Right lobe of liver (tissue), 6 donors: ENCODE data around the gene TSGA10. TPM values are rescaled to one million over a fixed set of nuclear protein-coding genes. Genes with fewer than 3 reads are reported as not detected.
"Not testable (repeated sequence)": the region's sequence is repeated elsewhere in the genome, so short reads cannot be mapped to it uniquely, and the experiment has no call there.

Experiments
- ATAC-seq, 4 donors: fragments of 200-7000 bp; cut with Tn5 transposase; one replicate each; pipeline ENCODE4 v1.9.1; 2020; ENCODE audit warnings: mild to moderate bottlenecking in 4 of 4, moderate library complexity in 4 of 4
- DNase-seq, 3 donors: peaks; one replicate each; pipeline ENCODE4 v3.0.0-alpha.2; 2020
- H3K27ac ChIP-seq, 3 donors: fragments of 200-600 bp; one replicate each; pipeline ENCODE4 v1.8.0; 2022
- H3K27me3 ChIP-seq, 2 donors: fragments of 200-600 bp; one replicate each; pipeline ENCODE4 v1.8.0; 2022
- H3K36me3 ChIP-seq, 4 donors: fragments of 200-600 bp; sonication (generic) in 1 of 4; one replicate each; pipeline versions ENCODE4 v1.5.1 to v1.8.0; 2017 to 2022; ENCODE audit warnings: control low read depth in 1 of 4
- H3K4me1 ChIP-seq, 4 donors: fragments of 200-600 bp; sonication (generic) in 1 of 4; one replicate each; pipeline versions ENCODE4 v1.5.1 to v1.8.0; 2017 to 2022; ENCODE audit warnings: control low read depth in 1 of 4
- H3K4me3 ChIP-seq, 3 donors: fragments of 200-600 bp; one replicate each; pipeline ENCODE4 v1.8.0; 2022
- H3K9me3 ChIP-seq, 4 donors: fragments of 200-600 bp; sonication (generic) in 1 of 4; one replicate each; pipeline versions ENCODE4 v1.5.1 to v1.8.0; 2017 to 2022; ENCODE audit warnings: control low read depth in 1 of 4
- POLR2A ChIP-seq: fragments of 450-650 bp; IDR thresholded peaks from one replicate; pipeline ENCODE4 v1.6.1; 2017; ENCODE audit warnings: antibody characterized with exemption, mild to moderate bottlenecking
- WGBS: methylation state at CpG from one replicate; pipeline ENCODE4 v1.1.6; 2018; ENCODE audit warnings: low coverage, low lambda C conversion rate; ENCODE audit not compliant: insufficient coverage; ENCODE audit errors: missing lambda C conversion rate; 5-methylcytosine and 5-hydroxymethylcytosine counted together
- intact Hi-C, 2 donors: fragments of 100-400 bp; cut with DNase I; formaldehyde crosslinking; loops; one replicate each; pipeline versions ENCODE4 v1.11.2 to v1.14.1; 2022
- total RNA-seq, 6 experiments: library from RNA; depleted of rRNA in 2 of 6; stranded (reverse); fragments of >200 nt in 2 of 6; fragmentation: NEBNext Ultra II Directional in 3 of 6; extraction: Animal tissue kit (Norgen Biotek cat#: 25700) in 3 of 6; gene quantifications; one replicate each; pipeline versions ENCODE4 v1.1.0 to v1.2.4, GENCODE V29; 2016 to 2023
- TF ChIP-seq, protein P1 (sequence below), 4 donors: fragments of 200-600 bp in 3 of 4; fragments of 450-650 bp in 1 of 4; IDR thresholded peaks; one replicate each; pipeline versions ENCODE4 v1.5.1 to v1.8.0; 2016 to 2022; ENCODE audit warnings: antibody characterized with exemption in 4 of 4, mild to moderate bottlenecking in 2 of 4
- donor health status: DM: no; HTN: yes; CAD: no.
- donor health status: DM: no; HTN: no; CAD: no.
- donor health status: DM: no; HTN: no; CAD: no.
- donor health status: DM: no; HTN: yes; CAD: no.
- donor health status: DM: no; HTN: yes; CAD: no.

Gene TSGA10
- total RNA-seq, 6 experiments from 2014 or later = 1.6 to 5.6 (median 2.7) TPM

DNA sequence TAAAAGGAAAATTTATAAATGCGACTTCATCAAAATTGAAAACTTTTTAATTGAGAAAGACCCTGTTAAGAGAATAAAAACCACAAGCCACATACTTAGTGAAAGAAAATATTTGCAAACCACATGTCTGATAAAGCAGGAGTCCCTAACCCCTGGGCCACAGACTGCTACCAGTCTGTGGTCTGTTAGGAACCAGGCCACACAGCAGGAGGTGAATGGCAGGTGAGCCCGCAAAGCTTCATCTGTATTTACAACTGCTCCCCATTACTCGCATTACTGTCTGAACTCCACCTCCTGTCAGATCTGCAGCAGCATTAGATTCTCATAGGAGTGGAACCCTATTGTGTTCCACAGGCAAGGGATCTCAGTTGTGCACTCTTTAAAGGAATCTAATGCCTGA lies 123.3 kb downstream of the TSGA10 start:
- H3K27ac ChIP-seq = no peak overlapping the region
- no peak for TF ChIP-seq POLR2A
- TF ChIP-seq, protein P1, sequence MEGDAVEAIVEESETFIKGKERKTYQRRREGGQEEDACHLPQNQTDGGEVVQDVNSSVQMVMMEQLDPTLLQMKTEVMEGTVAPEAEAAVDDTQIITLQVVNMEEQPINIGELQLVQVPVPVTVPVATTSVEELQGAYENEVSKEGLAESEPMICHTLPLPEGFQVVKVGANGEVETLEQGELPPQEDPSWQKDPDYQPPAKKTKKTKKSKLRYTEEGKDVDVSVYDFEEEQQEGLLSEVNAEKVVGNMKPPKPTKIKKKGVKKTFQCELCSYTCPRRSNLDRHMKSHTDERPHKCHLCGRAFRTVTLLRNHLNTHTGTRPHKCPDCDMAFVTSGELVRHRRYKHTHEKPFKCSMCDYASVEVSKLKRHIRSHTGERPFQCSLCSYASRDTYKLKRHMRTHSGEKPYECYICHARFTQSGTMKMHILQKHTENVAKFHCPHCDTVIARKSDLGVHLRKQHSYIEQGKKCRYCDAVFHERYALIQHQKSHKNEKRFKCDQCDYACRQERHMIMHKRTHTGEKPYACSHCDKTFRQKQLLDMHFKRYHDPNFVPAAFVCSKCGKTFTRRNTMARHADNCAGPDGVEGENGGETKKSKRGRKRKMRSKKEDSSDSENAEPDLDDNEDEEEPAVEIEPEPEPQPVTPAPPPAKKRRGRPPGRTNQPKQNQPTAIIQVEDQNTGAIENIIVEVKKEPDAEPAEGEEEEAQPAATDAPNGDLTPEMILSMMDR (IDR thresholded peaks at IDR 0.05) = no peak
- H3K9me3 ChIP-seq = no peaks in the 10 kb centered on the region
- ATAC-seq = no peak
- no peak overlapping the region for H3K4me3 ChIP-seq
- intact Hi-C loops = no loop called here
- no peaks in the 10 kb centered on the region for H3K27me3 ChIP-seq
- H3K4me1 ChIP-seq = no peaks in the 10 kb centered on the region
- DNase-seq = no peak
- WGBS = 93% methylated on average over 2 of the region's 3 CpGs
- H3K36me3 ChIP-seq = no peaks in the 10 kb centered on the region

DNA sequence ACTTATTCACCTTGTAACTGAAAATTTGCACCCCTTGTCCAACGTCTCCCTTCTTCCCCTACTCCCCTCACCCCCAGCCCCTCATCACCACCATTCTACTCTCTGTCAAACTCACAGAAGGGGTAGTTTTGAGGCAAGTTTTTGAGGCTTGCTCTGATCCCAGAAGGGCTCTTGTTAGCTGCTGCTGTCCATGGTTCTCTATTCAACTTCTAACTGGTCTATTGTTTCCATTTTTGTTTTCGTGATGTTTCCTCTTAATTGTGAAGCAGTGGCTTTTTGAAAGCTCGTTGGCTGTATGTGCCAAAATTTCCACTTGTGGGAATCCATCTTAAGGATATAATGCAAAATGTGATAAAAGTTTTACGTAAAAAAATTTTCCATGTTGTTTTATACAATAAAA lies 126.2 kb downstream of the TSGA10 start:
- Histone ChIP-seq H3K27me3 (no peaks in the 10 kb centered on the region), H3K36me3 (no peaks in the 10 kb centered on the region), H3K9me3 (no peaks in the 10 kb centered on the region), H3K4me1 (no peaks in the 10 kb centered on the region), H3K27ac (no peak overlapping the region), H3K4me3 (no peak overlapping the region)
- intact Hi-C loops = no loop called here
- no peak for ATAC-seq
- WGBS = 45% methylated on average over 4 of the region's 4 CpGs
- DNase-seq = no peak
- TF ChIP-seq POLR2A = no peak
- TF ChIP-seq, protein P1 (IDR thresholded peaks at IDR 0.05) = no peak

DNA sequence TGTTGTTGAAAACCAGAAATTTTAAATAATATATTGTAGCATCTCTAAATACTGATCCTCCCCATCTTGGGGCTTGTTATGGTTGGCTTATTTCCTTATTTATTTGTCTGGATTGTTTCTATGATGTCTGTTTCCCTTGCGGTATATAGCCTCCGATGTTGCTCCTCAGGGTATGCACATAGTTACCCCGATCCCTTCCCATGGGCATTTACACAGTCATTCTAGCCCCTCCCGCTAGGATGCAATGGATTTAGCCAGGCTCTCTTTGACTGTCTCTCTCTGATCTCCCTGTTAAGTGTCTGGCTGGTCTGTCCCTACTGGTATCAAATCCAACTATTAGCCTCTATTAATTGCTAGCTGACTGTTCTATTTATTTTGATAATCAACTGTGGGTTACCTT lies 126.9 kb downstream of the TSGA10 start:
- Histone ChIP-seq H3K4me1 (no peaks in the 10 kb centered on the region), H3K36me3 (no peaks in the 10 kb centered on the region), H3K27me3 (no peaks in the 10 kb centered on the region), H3K4me3 (no peak overlapping the region), H3K9me3 (no peaks in the 10 kb centered on the region), H3K27ac (no peak overlapping the region)
- intact Hi-C loops = no loop called here
- DNase-seq = no peak
- TF ChIP-seq POLR2A = no peak
- TF ChIP-seq, protein P1 (IDR thresholded peaks at IDR 0.05) = no peak
- no peak for ATAC-seq
- WGBS = 62% methylated on average over 3 of the region's 4 CpGs

DNA sequence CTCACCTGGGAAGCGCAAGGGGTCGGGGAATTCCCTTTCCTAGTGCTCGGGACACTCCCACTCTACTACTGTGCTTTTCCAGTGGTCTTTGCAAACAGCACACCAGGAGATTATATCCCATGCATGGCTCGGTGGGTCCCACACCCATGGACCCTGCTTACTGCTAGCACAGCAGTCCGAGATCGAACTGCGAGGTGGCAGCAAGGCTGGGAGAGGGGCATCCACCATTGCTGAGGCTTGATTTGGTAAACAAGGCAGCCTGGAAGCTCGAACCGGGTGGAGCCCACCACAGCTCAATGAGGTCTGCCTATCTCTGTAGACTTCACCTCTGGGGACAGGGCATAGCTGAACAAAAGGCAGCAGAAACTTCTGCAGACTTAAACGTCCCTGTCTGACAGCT lies 154.0 kb downstream of the TSGA10 start:
- WGBS = 80% methylated on average over 1 of the region's 10 CpGs
- no peak for DNase-seq

DNA sequence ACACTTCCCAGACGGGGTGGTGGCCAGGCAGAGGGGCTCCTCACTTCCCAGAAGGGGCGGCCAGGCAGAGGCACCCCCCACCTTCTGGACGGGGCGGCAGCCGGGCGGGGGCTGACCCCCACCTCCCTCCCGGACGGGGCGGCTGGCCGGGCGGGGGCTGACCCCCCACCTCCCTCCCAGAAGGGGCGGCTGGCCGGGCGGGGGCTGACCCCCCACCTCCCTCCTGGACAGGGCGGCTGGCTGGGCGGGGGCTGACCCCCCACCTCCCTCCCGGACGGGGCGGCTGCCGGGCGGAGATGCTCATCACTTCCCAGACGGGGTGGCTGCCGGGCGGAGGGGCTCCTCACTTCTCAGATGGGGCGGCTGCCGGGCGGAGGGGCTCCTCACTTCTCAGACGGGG lies 166.0 kb downstream of the TSGA10 start:
- intact Hi-C loops, H3K4me3 ChIP-seq: not testable (repeated sequence)
- no CpG with 5 or more reads among the region's 28 CpGs for WGBS

More for the DNA sequence above, 154.0 kb downstream of the TSGA10 start:
- Histone ChIP-seq H3K27me3 (no peaks in the 10 kb centered on the region), H3K36me3 (no peaks in the 10 kb centered on the region), H3K4me3 (no peak overlapping the region), H3K9me3 (no peaks in the 10 kb centered on the region), H3K4me1 (no peaks in the 10 kb centered on the region), H3K27ac (no peak overlapping the region)
- ATAC-seq = no peak
- intact Hi-C loops = no loop called here
- no peak for TF ChIP-seq POLR2A
- TF ChIP-seq, protein P1 (IDR thresholded peaks at IDR 0.05) = no peak

More for the DNA sequence above, 166.0 kb downstream of the TSGA10 start:
- not testable (repeated sequence) for ATAC-seq, DNase-seq, H3K27me3 ChIP-seq, H3K4me1 ChIP-seq, H3K36me3 ChIP-seq, H3K27ac ChIP-seq, H3K9me3 ChIP-seq
